HepG2 (cell line): ENCODE measurements around the gene VAMP3. TPM values are rescaled to one million over a fixed set of nuclear protein-coding genes. Genes with fewer than 3 reads are reported as not detected.
A peak's percentile ranks its signal among the peaks of the same experiment; 100 is the strongest.

Source experiments
- ATAC-seq: fragments of 200-7000 bp; cut with Tn5 transposase; 3 replicates; pipeline ENCODE4 v1.9.1; 2020; ENCODE audit warnings: mild to moderate bottlenecking, moderate library complexity
- BruUV-seq: library from RNA; stranded (reverse); fragments of 400-500 nt; replicated peaks from 2 replicates; lab custom pipeline; 2021; lab: Mats Ljungman, UMichigan
- CTCF ChIA-PET: fragments of 300-600 bp; formaldehyde crosslinking; extraction: SDS; loops from one replicate; lab custom pipeline; 2021; ENCODE audit warnings: low total read pairs, inconsistent platforms, low intra/inter-chr PET ratio; lab: Yijun Ruan, JAX
- POLR2A ChIA-PET: fragments of 350-600 bp; sonication (Branson Sonifier 250); formaldehyde crosslinking; loops from one replicate; lab custom pipeline; 2020; ENCODE audit warnings: antibody characterized with exemption, inconsistent platforms; lab: Yijun Ruan, JAX
- DNase-seq: peaks from one replicate; pipeline ENCODE4 v3.0.0-alpha.2; 2015; ENCODE audit warnings: low spot score
- FAIRE-seq: peaks from 3 replicates; lab custom pipeline; 2011; peaks lifted over from hg19 to GRCh38; lab: Jason Lieb, UNC
- H2AFZ ChIP-seq: one replicate; pipeline ENCODE4 v1.6.1; 2011; ENCODE audit warnings: low read length, inconsistent platforms
- H3K27ac ChIP-seq: fragments of 300-600 bp; 3 replicates; pipeline ENCODE4 v1.8.0; 2011; ENCODE audit warnings: mixed run types, mild to moderate bottlenecking, mixed read lengths, low read length, inconsistent platforms; ENCODE audit not compliant: insufficient read depth; ENCODE audit errors: extremely low read length
- H3K27me3 ChIP-seq, 2 experiments: fragments of 200-600 bp in 1 of 2; 2 replicates in 1 of 2; 3 replicates in 1 of 2; pipeline versions ENCODE4 v1.6.0 to v1.8.0; 2011; ENCODE audit warnings: low read length in 2 of 2, mild to moderate bottlenecking in 2 of 2, moderate library complexity in 2 of 2, inconsistent platforms in 1 of 2; ENCODE audit not compliant: insufficient read depth in 2 of 2, control insufficient read depth in 1 of 2
- H3K36me3 ChIP-seq, 2 experiments: fragments of 200-600 bp in 1 of 2; replicated peaks in 1 of 2; 2 replicates in 1 of 2; 3 replicates in 1 of 2; pipeline versions ENCODE4 v1.5.1 to v1.8.0; 2011; ENCODE audit warnings: low read length in 2 of 2, inconsistent platforms in 1 of 2; ENCODE audit not compliant: insufficient read depth in 2 of 2, control insufficient read depth in 1 of 2
- H3K4me1 ChIP-seq: 2 replicates; pipeline ENCODE4 v1.5.1; 2012; ENCODE audit warnings: low read length, inconsistent platforms; ENCODE audit not compliant: insufficient read depth
- H3K4me2 ChIP-seq: 2 replicates; pipeline ENCODE4 v1.6.0; 2011; ENCODE audit warnings: low read depth, low read length, inconsistent platforms
- H3K4me3 ChIP-seq, 3 experiments: fragments of 200-600 bp in 1 of 3; sonication (generic), shearing (Covaris generic) in 1 of 3; replicated peaks in 1 of 3; 2 replicates each; pipeline ENCODE4 v1.5.1; 2011 to 2016; ENCODE audit warnings: low read length in 3 of 3, inconsistent platforms in 2 of 3, low read depth in 2 of 3, mild to moderate bottlenecking in 2 of 3, control low read depth in 1 of 3, mixed read lengths in 1 of 3; ENCODE audit not compliant: insufficient read depth in 1 of 3
- H3K79me2 ChIP-seq: one replicate; pipeline ENCODE4 v1.6.1; 2011; ENCODE audit warnings: low read length, inconsistent platforms; ENCODE audit not compliant: insufficient read depth
- H3K9ac ChIP-seq: 2 replicates; pipeline ENCODE4 v1.6.0; 2011; ENCODE audit warnings: mild to moderate bottlenecking, low read depth, low read length, inconsistent platforms; ENCODE audit not compliant: insufficient read depth
- H3K9me3 ChIP-seq: 2 replicates; pipeline ENCODE4 v1.5.1; 2012; ENCODE audit warnings: mild to moderate bottlenecking, low read length
- H4K20me1 ChIP-seq: 2 replicates; pipeline ENCODE4 v1.6.0; 2011; ENCODE audit warnings: inconsistent platforms, mild to moderate bottlenecking, low read length, moderate library complexity; ENCODE audit not compliant: insufficient read depth
- ZBTB33 ChIP-seq: sonication (generic); formaldehyde crosslinking; IDR thresholded peaks from 2 replicates; pipeline ENCODE4 v1.4.0; 2020; ENCODE audit warnings: missing genetic modification reagents
- ZNF280B ChIP-seq: sonication (generic); formaldehyde crosslinking; IDR thresholded peaks from 2 replicates; pipeline ENCODE4 v1.5.0; 2020; ENCODE audit warnings: missing genetic modification reagents, mild to moderate bottlenecking, borderline replicate concordance
- ZNF383 ChIP-seq: sonication (generic); formaldehyde crosslinking; IDR thresholded peaks from 2 replicates; pipeline ENCODE4 v1.4.0; 2020; ENCODE audit warnings: missing genetic modification reagents, mild to moderate bottlenecking, borderline replicate concordance
- WGBS: methylation state at CpG from one replicate; pipeline ENCODE4 v1.1.6; 2017; ENCODE audit warnings: low lambda C conversion rate; 5-methylcytosine and 5-hydroxymethylcytosine counted together
- in situ Hi-C: cut with HindIII; loops from 2 replicates; pipeline ENCODE4 v1.10.0; 2017; ENCODE audit warnings: low pct_unique_long_range_greater_than_20kb; ENCODE audit not compliant: extremely low pct_ligation_motif_present
- intact Hi-C: fragments of 100-400 bp; cut with micrococcal nuclease; formaldehyde crosslinking; loops from one replicate; pipeline ENCODE4 v1.10.0; 2022; ENCODE audit not compliant: unreplicated experiment
- polyA plus RNA-seq, 8 experiments: library from polyadenylated mRNA; depleted of rRNA in 3 of 8; stranded (reverse) in 7 of 8; unstranded in 1 of 8; fragments of >200 nt; fragmentation: Illumina TruSeq in 4 of 8; extraction: Trizol in 4 of 8; gene quantifications; 2 replicates each; pipeline versions ENCODE4 v1.2.1 to v1.2.3, GENCODE V29; 2011 to 2016; ENCODE audit warnings: low read depth in 4 of 8, missing spikeins in 1 of 8, mixed read lengths in 1 of 8; ENCODE audit not compliant: insufficient read depth in 1 of 8
- total RNA-seq, 5 experiments: library from RNA; depleted of rRNA; stranded (reverse); fragments of >200 nt; fragmentation: Illumina TruSeq; extraction: Trizol; gene quantifications; 2 replicates each; pipeline ENCODE4 v1.2.3, GENCODE V29; 2016; ENCODE audit warnings: low read depth in 1 of 5

Gene VAMP3
- total and polyA plus RNA-seq, 2 of the 13 experiments (the other 11 are each of a cell fraction or from before 2014, with no cell fraction given): 75.3 to 88.7 TPM

DNA sequence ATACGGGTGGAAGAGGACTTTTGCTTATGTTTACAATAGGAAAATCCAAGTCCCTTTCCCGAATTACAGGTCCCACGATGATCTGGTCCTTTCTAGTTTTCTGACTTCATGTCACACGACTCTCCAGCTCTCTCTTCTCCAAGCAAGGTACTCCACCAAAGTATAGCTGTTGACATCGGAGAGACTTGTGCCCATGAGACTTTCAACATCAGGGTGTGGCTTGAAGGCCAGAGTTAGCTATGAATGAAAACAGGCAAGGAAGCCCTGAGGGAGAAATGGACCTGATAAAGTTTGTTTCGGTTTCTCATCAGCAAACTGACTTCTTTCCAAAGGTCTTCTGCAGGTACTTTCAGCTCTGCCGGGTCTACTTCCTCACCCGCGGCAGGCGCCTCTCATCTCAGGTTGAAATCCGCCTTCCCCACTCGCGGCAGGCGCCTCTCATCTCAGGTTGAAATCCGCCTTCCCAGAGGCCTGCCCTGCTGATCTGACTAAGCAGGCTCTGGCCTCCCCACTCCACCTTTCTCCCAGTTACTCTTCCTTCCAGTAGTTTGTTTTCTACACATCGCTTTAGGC, 10.9 kb downstream of the VAMP3 start:
- intact Hi-C loops (no loop called here), in situ Hi-C loops (no loop called here)
- ATAC-seq (no peak), DNase-seq (no peak), FAIRE-seq (no peak)
- no TSS peak for BruUV-seq
- no peaks in the 10 kb centered on the region for H3K27me3 ChIP-seq
- no peaks in the 10 kb centered on the region for H4K20me1 ChIP-seq
- H2AFZ ChIP-seq: no peak overlapping the region
- WGBS: 95% methylated on average over 16 of the region's 16 CpGs
- POLR2A ChIA-PET: interaction anchor here (1.9 kb wide), 1 partner anchor 11 kb away, joined by 8 read pairs; the partner anchor contains the start of gene VAMP3
- peaks cover 9 to 37% of the 10 kb centered on the region in 2 experiments; a peak in 4 of 5 replicates for H3K36me3 ChIP-seq
- TF ChIP-seq ZNF383 (no peak), ZNF280B (CRISPR knock-in tag) (no peak), ZBTB33 (CRISPR knock-in tag) (peak; percentile 71)
- no peak overlapping the region for H3K27ac ChIP-seq
- H3K9ac ChIP-seq: no peak overlapping the region
- CTCF ChIA-PET: no interaction called here
- no peaks in the 10 kb centered on the region for H3K9me3 ChIP-seq
- H3K79me2 ChIP-seq: peaks cover 1% of the 10 kb centered on the region
- H3K4me2 ChIP-seq: no peak overlapping the region
- H3K4me3 ChIP-seq: no peak overlapping the region
- H3K4me1 ChIP-seq: peaks cover 28% of the 10 kb centered on the region
